HEK293 (cell line): ENCODE results near the gene SLC39A3.

Experiments
- GFI1B ChIP-seq: fragments of 450-650 bp; formaldehyde crosslinking; IDR thresholded peaks from 2 replicates; pipeline ENCODE4 v1.5.1; 2016; ENCODE audit warnings: missing biosample characterization, missing genetic modification characterization
- HIC1 ChIP-seq: fragments of 450-650 bp; formaldehyde crosslinking; IDR thresholded peaks from 2 replicates; pipeline ENCODE4 v1.5.1; 2016; ENCODE audit warnings: missing biosample characterization, missing genetic modification characterization
- KLF8 ChIP-seq: fragments of 450-650 bp; formaldehyde crosslinking; IDR thresholded peaks from 2 replicates; pipeline ENCODE4 v1.5.1; 2016; ENCODE audit warnings: missing biosample characterization, missing genetic modification characterization
- MEIS1 ChIP-seq: sonication (generic); formaldehyde crosslinking; IDR thresholded peaks from 2 replicates; pipeline ENCODE4 v1.8.1; 2022; ENCODE audit warnings: missing genetic modification reagents, mild to moderate bottlenecking, borderline replicate concordance
- PRDM10 ChIP-seq: fragments of 450-650 bp; formaldehyde crosslinking; IDR thresholded peaks from 2 replicates; pipeline ENCODE4 v1.5.1; 2016; ENCODE audit warnings: missing biosample characterization, missing genetic modification characterization
- YY2 ChIP-seq: fragments of 450-650 bp; formaldehyde crosslinking; IDR thresholded peaks from 2 replicates; pipeline ENCODE4 v1.5.1; 2016; ENCODE audit warnings: missing biosample characterization, missing genetic modification characterization
- ZNF138 ChIP-seq: fragments of 450-650 bp; formaldehyde crosslinking; IDR thresholded peaks from 2 replicates; pipeline ENCODE4 v1.5.1; 2016; ENCODE audit warnings: missing biosample characterization, missing genetic modification characterization, borderline replicate concordance
- ZNF221 ChIP-seq: fragments of 450-650 bp; formaldehyde crosslinking; IDR thresholded peaks from 2 replicates; pipeline ENCODE4 v1.5.1; 2017; ENCODE audit warnings: missing biosample characterization, missing genetic modification characterization, borderline replicate concordance
- ZNF223 ChIP-seq: fragments of 450-650 bp; formaldehyde crosslinking; IDR thresholded peaks from 2 replicates; pipeline ENCODE4 v1.5.1; 2016; ENCODE audit warnings: missing biosample characterization, missing genetic modification characterization
- ZNF335 ChIP-seq: fragments of 450-650 bp; formaldehyde crosslinking; conservative IDR thresholded peaks from 2 replicates; pipeline ENCODE4 v1.5.1; 2016; ENCODE audit warnings: missing biosample characterization, missing genetic modification characterization
- ZNF350 ChIP-seq: fragments of 450-650 bp; formaldehyde crosslinking; IDR thresholded peaks from 2 replicates; pipeline ENCODE4 v1.5.0; 2017; ENCODE audit warnings: missing biosample characterization, mild to moderate bottlenecking, missing genetic modification characterization
- ZNF48 ChIP-seq: fragments of 450-650 bp; formaldehyde crosslinking; IDR thresholded peaks from 2 replicates; pipeline ENCODE4 v1.5.1; 2016; ENCODE audit warnings: missing biosample characterization, missing genetic modification characterization
- ZNF501 ChIP-seq: fragments of 450-650 bp; formaldehyde crosslinking; IDR thresholded peaks from 2 replicates; pipeline ENCODE4 v1.5.1; 2016; ENCODE audit warnings: missing biosample characterization, missing genetic modification characterization
- ZNF555 ChIP-seq: fragments of 450-650 bp; formaldehyde crosslinking; conservative IDR thresholded peaks from 2 replicates; pipeline ENCODE4 v1.5.1; 2017; ENCODE audit warnings: missing biosample characterization, mild to moderate bottlenecking, missing genetic modification characterization, inconsistent platforms
- ZNF558 ChIP-seq: fragments of 450-650 bp; formaldehyde crosslinking; IDR thresholded peaks from 2 replicates; pipeline ENCODE4 v1.5.1; 2016; ENCODE audit warnings: missing biosample characterization, missing genetic modification characterization
- ZXDB ChIP-seq: fragments of 450-650 bp; formaldehyde crosslinking; IDR thresholded peaks from 2 replicates; pipeline ENCODE4 v1.5.1; 2016; ENCODE audit warnings: missing biosample characterization, missing genetic modification characterization
- TF ChIP-seq, protein P1 (sequence below): IDR thresholded peaks from 2 replicates; pipeline ENCODE4 v1.6.1; 2011; ENCODE audit warnings: mild to moderate bottlenecking, low read depth, low read length, borderline replicate concordance
- TF ChIP-seq, protein P2 (sequence below): fragments of 450-650 bp; formaldehyde crosslinking; IDR thresholded peaks from 2 replicates; pipeline ENCODE4 v1.5.1; 2016; ENCODE audit warnings: missing biosample characterization, missing genetic modification characterization, borderline replicate concordance
- TF ChIP-seq, protein P3 (sequence below): fragments of 450-650 bp; formaldehyde crosslinking; IDR thresholded peaks from 2 replicates; pipeline ENCODE4 v1.5.1; 2017; ENCODE audit warnings: missing biosample characterization, missing genetic modification characterization
- TF ChIP-seq, protein P4 (sequence below): fragments of 450-650 bp; formaldehyde crosslinking; IDR thresholded peaks from 2 replicates; pipeline ENCODE4 v1.5.1; 2016; ENCODE audit warnings: missing biosample characterization, missing genetic modification characterization
- TF ChIP-seq, protein P5 (sequence below): fragments of 450-650 bp; formaldehyde crosslinking; IDR thresholded peaks from 2 replicates; pipeline ENCODE4 v1.5.1; 2017; ENCODE audit warnings: missing biosample characterization, missing genetic modification characterization

Gene SLC39A3

GRCh38 chr19:2733930-2734588, 5.8 kb downstream of the SLC39A3 start (continued):
- TF ChIP-seq ZNF555 (tag by site-specific recombination) (no peak), ZNF501 (tag by site-specific recombination) (no peak), HIC1 (no peak), KLF8 (no peak), ZNF138 (tag by site-specific recombination) (no peak), ZNF558 (tag by site-specific recombination) (no peak), ZNF335 (tag by site-specific recombination) (no peak), ZNF48 (no peak), ZNF221 (tag by site-specific recombination) (no peak), ZNF223 (no peak), ZXDB (no peak), YY2 (tag by site-specific recombination) (no peak), ZNF350 (tag by site-specific recombination) (no peak), MEIS1 (no peak), GFI1B (tag by site-specific recombination) (no peak), PRDM10 (tag by site-specific recombination) (no peak)
- TF ChIP-seq, protein P1, sequence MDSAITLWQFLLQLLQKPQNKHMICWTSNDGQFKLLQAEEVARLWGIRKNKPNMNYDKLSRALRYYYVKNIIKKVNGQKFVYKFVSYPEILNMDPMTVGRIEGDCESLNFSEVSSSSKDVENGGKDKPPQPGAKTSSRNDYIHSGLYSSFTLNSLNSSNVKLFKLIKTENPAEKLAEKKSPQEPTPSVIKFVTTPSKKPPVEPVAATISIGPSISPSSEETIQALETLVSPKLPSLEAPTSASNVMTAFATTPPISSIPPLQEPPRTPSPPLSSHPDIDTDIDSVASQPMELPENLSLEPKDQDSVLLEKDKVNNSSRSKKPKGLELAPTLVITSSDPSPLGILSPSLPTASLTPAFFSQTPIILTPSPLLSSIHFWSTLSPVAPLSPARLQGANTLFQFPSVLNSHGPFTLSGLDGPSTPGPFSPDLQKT = no peak
- TF ChIP-seq, protein P2, sequence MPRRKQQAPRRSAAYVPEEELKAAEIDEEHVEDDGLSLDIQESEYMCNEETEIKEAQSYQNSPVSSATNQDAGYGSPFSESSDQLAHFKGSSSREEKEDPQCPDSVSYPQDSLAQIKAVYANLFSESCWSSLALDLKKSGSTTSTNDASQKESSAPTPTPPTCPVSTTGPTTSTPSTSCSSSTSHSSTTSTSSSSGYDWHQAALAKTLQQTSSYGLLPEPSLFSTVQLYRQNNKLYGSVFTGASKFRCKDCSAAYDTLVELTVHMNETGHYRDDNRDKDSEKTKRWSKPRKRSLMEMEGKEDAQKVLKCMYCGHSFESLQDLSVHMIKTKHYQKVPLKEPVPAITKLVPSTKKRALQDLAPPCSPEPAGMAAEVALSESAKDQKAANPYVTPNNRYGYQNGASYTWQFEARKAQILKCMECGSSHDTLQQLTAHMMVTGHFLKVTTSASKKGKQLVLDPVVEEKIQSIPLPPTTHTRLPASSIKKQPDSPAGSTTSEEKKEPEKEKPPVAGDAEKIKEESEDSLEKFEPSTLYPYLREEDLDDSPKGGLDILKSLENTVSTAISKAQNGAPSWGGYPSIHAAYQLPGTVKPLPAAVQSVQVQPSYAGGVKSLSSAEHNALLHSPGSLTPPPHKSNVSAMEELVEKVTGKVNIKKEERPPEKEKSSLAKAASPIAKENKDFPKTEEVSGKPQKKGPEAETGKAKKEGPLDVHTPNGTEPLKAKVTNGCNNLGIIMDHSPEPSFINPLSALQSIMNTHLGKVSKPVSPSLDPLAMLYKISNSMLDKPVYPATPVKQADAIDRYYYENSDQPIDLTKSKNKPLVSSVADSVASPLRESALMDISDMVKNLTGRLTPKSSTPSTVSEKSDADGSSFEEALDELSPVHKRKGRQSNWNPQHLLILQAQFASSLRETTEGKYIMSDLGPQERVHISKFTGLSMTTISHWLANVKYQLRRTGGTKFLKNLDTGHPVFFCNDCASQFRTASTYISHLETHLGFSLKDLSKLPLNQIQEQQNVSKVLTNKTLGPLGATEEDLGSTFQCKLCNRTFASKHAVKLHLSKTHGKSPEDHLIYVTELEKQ (tag by site-specific recombination) = no peak
- TF ChIP-seq, protein P3, sequence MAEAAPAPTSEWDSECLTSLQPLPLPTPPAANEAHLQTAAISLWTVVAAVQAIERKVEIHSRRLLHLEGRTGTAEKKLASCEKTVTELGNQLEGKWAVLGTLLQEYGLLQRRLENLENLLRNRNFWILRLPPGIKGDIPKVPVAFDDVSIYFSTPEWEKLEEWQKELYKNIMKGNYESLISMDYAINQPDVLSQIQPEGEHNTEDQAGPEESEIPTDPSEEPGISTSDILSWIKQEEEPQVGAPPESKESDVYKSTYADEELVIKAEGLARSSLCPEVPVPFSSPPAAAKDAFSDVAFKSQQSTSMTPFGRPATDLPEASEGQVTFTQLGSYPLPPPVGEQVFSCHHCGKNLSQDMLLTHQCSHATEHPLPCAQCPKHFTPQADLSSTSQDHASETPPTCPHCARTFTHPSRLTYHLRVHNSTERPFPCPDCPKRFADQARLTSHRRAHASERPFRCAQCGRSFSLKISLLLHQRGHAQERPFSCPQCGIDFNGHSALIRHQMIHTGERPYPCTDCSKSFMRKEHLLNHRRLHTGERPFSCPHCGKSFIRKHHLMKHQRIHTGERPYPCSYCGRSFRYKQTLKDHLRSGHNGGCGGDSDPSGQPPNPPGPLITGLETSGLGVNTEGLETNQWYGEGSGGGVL (tag by site-specific recombination) = no peak
- TF ChIP-seq, protein P4, sequence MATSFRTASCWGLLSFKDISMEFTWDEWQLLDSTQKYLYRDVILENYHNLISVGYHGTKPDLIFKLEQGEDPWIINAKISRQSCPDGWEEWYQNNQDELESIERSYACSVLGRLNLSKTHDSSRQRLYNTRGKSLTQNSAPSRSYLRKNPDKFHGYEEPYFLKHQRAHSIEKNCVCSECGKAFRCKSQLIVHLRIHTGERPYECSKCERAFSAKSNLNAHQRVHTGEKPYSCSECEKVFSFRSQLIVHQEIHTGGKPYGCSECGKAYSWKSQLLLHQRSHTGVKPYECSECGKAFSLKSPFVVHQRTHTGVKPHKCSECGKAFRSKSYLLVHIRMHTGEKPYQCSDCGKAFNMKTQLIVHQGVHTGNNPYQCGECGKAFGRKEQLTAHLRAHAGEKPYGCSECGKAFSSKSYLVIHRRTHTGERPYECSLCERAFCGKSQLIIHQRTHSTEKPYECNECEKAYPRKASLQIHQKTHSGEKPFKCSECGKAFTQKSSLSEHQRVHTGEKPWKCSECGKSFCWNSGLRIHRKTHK (tag by site-specific recombination) = no peak
- TF ChIP-seq, protein P5, sequence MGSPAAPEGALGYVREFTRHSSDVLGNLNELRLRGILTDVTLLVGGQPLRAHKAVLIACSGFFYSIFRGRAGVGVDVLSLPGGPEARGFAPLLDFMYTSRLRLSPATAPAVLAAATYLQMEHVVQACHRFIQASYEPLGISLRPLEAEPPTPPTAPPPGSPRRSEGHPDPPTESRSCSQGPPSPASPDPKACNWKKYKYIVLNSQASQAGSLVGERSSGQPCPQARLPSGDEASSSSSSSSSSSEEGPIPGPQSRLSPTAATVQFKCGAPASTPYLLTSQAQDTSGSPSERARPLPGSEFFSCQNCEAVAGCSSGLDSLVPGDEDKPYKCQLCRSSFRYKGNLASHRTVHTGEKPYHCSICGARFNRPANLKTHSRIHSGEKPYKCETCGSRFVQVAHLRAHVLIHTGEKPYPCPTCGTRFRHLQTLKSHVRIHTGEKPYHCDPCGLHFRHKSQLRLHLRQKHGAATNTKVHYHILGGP = no peak
- TF ChIP-seq, all 188 proteins: peak for 13
